GM19455 (cell line): ENCODE measurements around the gene KCNK5.

Source experiments
- ATAC-seq: cut with Tn5 transposase; IDR thresholded peaks from one replicate; pipeline ENCODE4 v1.9.1; 2021; ENCODE audit not compliant: unreplicated experiment

Gene KCNK5, protein sequence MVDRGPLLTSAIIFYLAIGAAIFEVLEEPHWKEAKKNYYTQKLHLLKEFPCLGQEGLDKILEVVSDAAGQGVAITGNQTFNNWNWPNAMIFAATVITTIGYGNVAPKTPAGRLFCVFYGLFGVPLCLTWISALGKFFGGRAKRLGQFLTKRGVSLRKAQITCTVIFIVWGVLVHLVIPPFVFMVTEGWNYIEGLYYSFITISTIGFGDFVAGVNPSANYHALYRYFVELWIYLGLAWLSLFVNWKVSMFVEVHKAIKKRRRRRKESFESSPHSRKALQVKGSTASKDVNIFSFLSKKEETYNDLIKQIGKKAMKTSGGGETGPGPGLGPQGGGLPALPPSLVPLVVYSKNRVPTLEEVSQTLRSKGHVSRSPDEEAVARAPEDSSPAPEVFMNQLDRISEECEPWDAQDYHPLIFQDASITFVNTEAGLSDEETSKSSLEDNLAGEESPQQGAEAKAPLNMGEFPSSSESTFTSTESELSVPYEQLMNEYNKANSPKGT

GRCh38 chr6:39228992-39229767, at the start of gene KCNK5:
Gene KCNK5, minus strand, starts transcription at chr6:39229475. Its CDS starts 364 bp downstream, at chr6:39229111.
- no peak for ATAC-seq

- ATAC-seq: no peak
Observed at GRCh38 chr6:39276379-39276995, 47.2 kb upstream of the KCNK5 start.

GRCh38 chr6:39274903-39275302, 45.6 kb upstream of the KCNK5 start:
- no peak for ATAC-seq

GRCh38 chr6:39274471-39274870, 45.2 kb upstream of the KCNK5 start:
- ATAC-seq: no peak

GRCh38 chr6:39273406-39273821, 44.1 kb upstream of the KCNK5 start:
- ATAC-seq: no peak

- ATAC-seq: no peak
Observed at GRCh38 chr6:39269961-39270360, 40.7 kb upstream of the KCNK5 start.

GRCh38 chr6:39268721-39269120, 39.4 kb upstream of the KCNK5 start:
- ATAC-seq: no peak

- no peak for ATAC-seq
Observed at GRCh38 chr6:39268171-39268570, 38.9 kb upstream of the KCNK5 start.

- no peak for ATAC-seq
Observed at GRCh38 chr6:39266782-39267355, 37.6 kb upstream of the KCNK5 start.

DNA sequence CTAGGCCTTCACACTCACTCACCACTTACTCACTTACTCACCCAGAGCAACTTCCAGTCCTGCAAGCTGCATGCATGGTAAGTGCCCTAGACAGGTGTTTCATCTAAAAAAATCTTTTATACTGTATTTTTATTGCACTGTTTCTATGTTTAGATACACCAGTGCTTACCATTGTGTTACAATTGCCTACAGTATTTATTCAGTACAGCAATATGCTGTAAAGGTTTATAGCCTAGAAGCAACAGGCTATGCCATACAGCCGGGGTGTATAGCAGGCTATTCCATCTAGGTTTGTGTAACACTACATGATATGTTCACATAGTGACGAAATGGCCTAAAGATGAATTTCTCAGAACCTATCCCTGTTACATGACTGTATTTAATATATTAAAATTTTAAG, 37.1 kb upstream of the KCNK5 start:
- no peak for ATAC-seq

DNA sequence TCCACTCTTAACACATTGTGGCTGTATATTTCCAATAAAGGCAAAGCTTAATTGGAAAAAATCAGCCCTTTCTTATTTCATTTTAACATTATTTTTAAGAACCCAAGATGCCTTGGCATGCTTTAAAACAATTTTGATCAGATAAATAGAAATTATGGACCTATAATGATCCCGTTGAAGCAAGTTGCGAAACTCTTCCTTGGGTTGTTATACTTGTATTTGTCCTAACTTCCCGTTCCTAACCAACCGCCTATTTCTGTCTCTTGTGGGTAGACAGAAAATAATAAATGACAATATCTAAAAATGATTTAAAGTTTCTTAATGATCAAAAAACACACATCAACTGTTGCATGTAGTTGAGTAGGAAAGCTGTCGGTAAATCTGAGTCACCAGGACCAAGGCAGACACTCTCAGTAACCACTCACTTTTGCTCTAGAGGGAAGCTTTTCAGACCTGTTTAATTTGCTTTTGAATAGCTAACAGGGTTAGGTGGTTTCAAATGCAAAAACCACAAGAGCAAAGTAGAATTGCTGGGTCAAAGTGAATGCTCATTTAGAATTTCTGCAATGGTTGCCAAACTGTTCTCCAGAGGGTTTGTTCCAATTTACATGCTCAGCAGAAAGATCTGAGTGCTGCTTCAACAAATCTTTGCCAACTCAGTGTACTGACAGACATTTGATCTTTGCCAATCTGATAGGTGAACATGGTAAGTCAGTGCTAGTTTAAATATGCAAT, 34.2 kb upstream of the KCNK5 start:
- ATAC-seq: no peak

- no peak for ATAC-seq
Observed at GRCh38 chr6:39261751-39262150, 32.5 kb upstream of the KCNK5 start.

DNA sequence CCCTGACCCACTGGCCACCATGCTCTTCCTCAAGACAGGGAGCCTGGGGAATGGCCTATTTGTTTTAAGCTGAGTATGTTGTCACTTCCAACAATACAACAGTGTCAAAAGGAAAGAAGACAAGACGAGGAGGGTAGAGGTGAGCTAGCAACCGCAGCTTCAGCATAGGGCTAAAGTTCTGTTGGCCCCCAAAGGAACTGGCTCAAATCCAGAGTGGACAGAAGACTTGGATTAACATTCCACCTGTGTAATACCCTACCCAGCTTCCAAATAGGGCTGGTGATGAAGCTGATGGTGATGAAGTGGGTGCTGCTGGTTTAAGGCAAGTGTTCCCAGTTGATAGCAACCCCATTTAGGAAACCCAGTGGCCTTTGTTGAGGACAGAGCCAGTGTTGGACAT, 31.7 kb upstream of the KCNK5 start:
- ATAC-seq: no peak

GRCh38 chr6:39260456-39260855, 31.2 kb upstream of the KCNK5 start:
- no peak for ATAC-seq

DNA sequence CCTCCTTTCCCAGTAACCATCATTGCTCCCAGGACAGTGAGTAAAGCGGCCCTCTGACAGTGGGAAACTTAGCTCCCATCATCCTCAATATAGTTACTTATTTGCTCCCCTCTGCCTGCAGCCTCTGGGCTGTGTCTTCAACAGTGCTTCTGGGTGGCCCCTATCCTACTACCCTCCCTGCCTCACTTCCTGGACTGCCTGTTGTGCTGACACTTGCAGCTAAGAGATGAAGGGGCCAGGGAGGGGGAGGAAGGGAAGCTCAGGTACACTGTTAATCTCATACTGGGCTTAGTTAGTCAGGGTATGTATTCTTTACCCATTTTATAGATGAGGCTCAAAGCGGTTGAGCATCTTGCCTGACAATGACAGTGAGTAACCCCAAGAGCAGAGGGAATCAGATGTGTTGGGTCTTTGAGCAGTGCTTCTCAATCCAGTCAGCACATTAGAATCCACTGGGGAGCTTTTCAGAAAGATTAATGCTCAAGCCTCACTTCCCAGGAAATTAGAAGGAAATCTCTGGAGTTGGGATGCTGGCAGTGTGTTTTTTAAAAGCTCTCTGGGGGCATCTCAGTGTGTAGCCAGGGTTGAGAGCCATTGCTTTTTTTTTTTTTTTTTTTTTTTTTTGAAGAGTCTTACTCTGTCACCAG, 27.1 kb upstream of the KCNK5 start:
- ATAC-seq: no peak

DNA sequence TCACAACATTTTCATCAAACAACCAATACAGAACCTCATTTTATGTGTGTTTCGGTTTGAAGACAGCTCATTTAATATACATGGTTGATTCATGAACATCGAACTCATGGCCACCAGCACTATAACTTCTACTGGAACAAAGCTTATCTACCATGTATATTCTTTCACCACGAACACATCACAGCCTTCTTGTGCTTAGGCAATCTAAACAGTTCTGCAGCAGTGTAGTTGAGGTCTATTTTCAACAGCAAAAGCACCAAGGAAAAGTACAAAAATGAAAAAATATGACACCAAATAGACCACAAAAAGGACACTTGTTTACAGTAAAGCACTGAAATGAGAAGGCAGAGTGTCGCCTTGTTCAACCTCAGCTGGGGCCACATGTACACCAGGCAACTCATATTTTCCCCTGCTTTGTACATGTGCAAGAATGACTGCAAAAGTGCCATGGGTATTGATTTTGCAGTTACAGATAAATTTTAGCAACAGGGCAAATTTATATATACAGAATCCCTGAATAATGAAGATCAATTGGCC, 25.8 kb upstream of the KCNK5 start:
- no peak for ATAC-seq

DNA sequence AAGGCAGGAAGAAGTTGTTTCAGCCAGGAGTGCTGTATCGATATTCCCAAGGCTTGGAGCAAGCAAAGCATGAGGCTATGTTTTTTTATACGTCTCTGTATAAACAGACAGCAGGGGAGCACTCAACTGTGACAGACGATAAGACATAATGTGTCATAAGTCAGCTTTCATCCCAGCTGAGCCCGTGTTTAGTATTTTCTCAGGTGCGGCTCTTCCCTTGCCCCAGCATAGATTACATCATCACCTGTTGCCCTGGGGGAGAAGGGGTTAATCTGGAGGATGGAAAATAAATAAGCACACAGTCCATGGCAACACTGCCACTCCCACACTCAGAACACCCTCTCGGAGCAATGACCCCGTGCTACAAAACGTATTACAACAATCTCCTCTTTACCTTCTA, 22.1 kb upstream of the KCNK5 start:
- no peak for ATAC-seq

DNA sequence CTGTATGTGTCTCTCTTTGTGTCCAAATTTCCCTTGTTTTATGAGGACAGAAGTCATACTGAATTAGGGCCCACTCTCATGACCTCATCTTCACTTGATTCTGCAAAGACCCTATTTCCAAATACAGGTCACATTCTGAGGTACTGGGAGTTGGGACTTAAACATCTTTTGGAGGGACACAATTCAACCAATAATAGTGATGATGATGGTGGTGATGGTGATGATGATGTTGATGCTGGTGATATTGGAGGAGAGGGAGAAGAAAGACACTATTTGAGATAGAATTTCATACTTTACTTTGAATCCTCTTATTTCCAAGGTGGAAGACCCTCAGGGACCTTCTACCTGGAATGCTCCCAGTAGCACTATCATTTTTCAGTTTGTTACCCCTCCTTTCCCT, 21.2 kb upstream of the KCNK5 start:
- no peak for ATAC-seq

DNA sequence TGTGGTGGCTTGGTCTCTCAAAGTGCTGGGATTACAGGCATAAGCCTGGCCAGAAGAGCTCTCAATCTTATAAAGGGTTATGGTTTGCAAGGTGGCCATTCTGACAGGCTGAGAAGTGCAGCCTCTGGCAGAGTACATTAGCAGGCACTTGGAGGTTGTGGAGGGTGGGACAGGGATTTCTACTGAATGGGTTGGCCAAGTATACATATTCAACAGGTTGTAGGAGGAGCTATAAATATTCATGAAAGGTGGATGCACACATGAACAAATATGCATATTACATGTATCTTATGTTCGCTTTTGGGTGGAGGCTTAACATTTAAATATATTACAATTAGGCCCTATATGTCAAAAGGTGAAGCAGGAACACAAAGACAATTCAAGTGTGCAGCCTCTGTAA, 20.0 kb upstream of the KCNK5 start:
- ATAC-seq: no peak

DNA sequence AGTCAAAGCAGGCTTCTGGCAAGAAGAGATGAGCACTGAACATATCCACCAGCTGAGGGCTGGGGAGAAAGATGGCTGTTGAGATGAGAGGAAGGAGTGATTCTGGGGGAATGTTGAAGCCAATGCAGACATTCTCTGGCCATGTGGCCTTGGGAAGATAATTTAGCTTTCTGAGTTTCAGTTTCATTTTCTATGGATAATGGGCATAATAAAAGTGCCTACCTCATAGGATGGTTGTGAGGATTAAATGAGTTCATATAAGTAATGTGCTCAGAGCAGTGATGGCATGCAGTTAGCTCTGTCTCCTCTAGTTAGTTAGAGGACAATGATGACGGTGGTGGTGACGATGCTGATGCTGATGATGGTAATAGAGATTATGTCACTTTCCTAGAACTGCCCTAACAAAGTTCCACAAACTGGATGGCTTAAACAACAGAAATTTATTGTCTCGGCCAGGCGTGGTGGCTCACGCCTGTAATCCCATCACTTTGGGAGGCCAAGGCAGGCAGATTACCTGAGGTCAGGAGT, 18.5 kb upstream of the KCNK5 start:
- ATAC-seq: no peak
